ENCODE data around the gene TBC1D22B.
"Not testable (repeated sequence)": the region's sequence is repeated elsewhere in the genome, so short reads cannot be mapped to it uniquely, and the experiment has no call there.

The TBC1D22B gene

DNA sequence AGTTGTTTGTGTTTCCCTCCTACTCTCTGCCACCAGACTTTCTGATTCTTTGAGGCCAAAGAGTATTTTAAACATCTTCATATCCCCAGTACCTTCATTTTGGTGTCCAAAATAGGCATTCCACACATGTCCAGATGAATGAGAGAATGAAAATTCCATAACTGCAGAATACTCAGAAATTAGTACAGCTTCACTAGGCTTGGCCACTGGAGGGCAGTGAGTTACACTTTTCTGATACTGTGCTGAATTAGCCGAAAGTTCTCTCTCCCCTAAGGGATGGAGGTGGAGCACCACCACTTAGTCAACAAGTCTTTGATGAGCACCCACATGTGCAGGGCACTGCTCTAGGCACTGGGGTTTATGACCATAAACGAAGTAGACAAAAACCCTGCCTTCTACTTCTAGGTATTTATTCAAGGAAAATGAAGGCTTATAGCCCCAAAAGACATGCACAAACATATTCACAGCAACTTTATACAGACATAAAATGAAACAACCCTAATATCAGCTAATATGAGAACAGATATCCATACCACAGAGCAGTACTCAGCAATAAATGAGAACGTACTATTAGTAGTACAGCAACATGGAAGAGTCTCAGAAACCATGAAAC is 46.4 kb downstream of the TBC1D22B start:
- no peak for DNase-seq (ENCODE audit: low read depth)

DNA sequence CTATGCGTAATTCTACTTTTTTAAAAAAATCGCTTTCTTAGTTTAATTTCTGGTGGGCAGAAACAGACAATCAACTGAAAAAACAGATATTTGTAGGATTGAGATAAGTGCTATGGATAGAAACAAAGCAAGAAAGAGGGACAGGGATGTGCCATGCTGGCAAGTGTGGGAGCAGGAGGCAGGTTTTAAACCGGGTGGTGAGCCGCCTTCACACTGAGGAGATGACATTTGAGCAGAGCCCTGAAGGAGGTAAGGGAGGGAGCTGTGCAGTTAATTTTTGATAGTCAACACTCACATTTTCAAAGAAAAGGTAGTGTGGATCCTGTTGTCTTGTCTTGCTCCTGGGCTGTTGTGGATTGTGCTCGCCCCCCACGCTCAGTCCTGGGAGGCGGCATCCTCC is 47.2 kb downstream of the TBC1D22B start:
- DNase-seq (ENCODE audit: low read depth): no peak

DNA sequence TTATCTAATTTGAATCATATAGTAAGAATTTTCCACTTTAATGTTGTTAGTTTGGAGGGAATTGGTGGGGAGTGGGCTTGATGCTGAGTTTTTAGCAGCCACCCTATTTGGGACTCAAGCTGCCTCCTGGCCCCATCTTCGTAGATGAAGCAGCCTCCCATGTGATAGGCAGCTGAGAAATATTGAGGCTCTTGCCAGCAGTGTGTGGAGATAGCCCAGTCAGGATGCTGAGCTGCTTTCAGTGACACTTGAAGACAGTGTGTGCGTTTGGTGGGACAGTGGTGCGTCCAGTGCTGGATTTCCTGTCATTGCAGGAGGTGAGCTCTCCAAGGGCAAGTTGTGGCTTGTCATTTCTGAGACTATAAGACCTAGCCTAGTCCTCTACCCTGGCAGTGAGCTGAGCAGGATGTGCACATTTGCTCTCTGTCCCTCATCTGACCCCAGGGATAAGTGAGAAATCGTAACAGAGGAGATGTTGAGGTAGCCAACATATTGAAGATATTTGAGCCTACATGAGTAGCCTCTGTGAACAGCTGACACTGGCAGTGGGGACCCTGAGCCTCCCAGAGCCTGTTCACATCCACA is 48.4 kb downstream of the TBC1D22B start:
- DNase-seq (ENCODE audit: low read depth): no peak

DNA sequence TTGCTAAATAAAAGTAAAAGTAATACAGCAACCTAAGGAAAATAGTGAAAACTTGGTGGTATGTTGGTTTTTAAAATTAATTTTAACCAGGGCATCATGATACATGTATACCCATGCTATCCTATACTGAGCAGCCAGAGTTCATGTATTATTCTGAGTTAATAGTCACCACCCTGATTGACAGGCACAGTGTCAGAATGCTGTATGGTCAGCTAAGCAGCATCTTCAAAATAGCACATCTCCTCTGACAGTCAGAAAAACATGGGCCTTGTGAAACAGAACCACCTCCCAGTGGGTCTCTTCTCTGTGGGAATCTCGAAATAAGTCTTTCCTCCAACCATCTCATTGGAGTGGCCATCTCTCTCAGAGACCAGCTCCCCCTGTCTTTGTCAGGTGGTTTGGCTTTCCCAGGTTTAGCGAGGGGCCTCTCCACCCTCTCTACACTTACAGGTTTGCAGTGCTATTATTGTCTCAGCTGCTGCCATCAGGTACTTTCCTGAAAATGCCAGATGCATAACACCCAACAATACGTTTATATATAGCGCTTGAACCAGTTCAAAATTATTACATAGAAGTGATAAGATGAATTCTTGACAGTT is 49.2 kb downstream of the TBC1D22B start:
- DNase-seq (ENCODE audit: low read depth): no peak

DNA sequence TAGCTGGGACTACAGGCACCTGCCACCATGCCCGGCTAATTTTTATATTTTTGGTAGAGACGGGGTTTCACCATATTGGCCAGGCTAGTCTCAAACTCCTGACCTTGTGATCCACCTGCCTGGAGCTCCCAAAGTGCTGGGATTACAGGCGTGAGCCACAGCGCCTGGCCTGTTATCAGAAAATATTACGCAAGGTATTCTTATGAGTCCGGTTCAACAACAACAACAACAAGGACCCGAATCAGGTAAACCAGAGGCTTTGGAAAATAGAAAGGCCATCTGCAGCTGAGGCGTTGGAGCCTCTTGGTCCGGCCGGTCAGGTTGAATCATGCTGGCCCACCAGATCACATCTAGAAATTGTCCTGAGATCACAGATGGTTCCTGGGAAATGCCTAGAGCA is 49.9 kb downstream of the TBC1D22B start:
- not testable (repeated sequence) for DNase-seq (ENCODE audit: low read depth)

DNA sequence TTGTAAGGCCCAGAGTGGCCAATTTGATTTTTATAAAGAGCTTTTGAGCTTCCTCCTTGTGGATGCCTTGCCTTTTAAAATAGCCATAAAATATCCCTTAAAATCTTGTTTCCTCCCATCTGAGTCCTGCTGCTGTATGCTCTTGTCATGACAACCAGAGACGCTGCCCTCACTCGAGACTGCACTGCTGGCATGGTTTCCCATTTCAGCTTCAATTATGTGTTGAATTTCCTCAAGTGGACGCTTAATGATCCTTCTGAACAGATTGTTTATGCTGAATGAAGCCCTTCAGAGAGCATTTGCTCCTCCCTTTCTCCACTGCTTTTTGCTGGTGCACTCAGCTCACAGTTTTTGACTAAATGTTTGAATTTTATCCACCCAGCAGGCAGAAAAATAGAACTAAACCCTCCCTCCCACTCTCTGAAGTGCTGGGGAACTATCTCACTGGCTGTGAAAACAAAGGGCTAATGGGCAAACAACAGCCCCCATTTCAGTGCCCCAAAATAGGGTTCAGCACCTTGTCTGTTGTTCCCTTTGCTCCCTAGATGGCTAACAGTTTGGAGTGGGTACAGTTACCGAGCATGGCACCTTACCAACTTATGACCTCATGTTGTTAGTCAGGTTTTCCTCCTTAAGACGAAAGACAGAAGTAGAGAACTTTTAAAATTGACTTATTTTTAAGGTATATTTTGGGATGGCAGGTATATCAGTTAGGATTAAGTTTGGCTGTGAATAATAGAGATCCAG is 50.7 kb downstream of the TBC1D22B start:
- DNase-seq (ENCODE audit: low read depth): no peak

DNA sequence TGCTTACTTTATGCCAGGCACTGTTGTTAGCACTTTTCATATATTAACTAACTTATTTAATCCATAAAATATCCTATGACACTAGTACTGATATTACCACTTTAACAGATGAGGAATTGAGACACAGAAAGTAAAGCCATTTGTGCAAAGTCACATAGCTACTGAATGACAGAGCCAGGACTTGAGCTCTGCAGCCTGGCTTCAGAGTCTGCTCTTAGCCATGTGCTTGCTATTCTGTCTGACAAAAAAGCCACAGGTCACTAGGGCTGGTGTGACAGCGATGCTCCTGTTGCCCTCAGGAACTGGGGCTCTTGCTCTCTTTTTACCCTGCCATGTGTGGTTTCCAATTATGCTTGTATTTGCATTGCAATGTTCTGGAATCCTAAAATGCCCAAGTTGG is 51.5 kb downstream of the TBC1D22B start:
- DNase-seq (ENCODE audit: low read depth): no peak

DNA sequence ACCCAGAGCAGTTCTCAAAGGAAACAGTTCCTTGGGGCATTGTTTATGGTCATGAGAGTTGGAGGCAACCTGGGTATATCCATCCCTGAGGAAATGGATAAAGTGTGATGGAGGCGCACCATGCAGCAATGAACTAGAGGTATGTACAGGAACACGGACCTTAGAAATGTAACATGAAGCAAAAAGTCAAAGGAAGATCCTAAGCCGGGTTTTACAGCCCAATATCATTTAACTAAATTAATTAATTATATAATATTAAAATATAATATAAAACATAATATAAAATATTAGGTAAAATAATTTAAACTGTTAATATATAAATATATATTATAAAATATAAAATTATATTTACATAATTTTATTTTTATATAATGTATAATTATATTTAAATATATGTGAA is 52.1 kb downstream of the TBC1D22B start:
- no peak for DNase-seq (ENCODE audit: low read depth)

DNA sequence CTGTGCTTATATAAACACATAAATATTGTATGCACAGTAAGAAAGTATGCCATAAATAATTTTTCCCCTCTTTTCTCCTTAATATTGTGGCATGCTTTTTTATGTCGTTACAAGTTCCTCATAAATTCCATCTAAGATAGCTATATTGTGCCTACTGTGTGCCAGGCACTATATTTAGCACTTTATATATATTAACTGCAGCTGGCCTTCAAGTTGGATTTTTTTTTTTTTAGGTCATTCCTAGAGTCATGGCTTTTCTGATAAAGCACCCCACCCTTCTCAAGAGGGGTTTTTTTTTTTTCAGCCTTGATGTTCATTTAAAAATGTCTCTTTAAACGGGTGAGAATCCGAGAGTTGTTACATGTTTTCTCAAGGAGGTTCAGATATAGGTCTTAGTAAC is 53.4 kb downstream of the TBC1D22B start:
- DNase-seq (ENCODE audit: low read depth): no peak

DNA sequence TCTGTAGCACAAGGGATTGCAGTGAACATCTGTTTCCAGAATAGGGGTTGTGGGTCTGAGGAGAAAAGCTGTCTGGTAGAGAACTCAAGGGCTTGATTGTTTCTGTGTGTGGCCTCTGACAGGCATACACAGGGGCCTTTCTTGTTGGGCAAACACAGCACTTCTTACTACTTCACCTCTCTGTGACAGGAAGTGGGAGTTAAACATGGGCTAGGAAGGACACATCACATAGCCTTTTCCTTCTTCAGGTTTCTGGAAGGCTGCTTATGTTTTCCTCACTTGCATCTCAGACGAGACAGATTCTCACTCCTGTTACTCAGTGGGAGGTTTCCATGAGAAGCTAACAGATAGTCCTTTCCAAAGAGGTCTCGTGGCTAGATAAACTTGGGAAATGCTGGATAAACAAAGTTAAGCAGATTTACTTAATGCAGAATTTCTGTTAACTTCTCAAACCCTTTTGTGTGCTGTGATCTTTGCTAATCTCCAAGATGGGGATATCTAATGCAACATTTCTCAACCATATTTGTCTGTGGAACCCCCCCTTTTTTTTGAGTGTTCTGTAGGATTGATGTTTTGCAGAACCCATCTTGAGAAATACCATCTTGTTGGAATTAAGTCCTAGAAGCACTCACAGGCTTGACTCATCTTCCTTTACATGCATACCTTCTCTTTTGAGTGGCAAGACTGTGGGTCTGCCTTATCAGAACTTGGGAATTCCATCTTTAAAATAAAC is 54.3 kb downstream of the TBC1D22B start:
- no peak for DNase-seq (ENCODE audit: low read depth)

DNA sequence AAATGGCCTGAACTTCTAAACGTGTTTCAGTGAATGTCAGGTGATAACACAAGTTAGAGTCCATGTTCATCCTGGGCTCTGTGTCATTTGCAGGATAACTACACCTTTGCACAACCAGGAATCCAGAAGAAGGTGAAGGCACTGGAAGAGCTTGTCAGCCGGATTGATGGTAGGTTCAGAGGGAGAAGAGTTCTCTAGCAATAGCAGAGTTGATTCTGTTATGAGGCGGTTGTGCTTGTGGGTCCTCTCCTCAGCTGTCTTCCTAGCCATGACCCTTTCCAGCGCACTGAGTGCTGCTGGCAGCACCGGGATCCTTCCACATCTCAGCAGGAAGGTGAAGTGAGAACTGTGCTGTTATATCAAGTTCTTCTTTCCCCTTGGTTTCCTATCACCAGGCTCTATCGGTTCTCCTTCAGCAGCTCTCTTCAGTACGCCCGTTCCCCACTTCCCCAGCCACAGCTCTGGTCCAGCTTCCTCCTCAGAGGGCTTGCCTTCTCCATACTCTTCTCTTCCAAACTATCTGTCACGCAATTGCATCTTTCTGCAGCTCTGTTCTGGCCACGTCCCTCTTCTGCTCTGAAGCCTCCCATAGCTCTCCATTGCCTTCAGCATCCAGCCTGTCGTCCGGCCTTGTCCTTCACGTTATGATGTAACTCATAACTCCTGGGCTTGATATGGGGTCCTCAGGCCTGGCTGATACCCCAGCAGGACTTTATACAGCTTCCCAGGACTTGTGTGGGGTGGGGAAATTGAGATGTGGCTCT is 56.3 kb downstream of the TBC1D22B start:
- DNase-seq (ENCODE audit: low read depth): peak; percentile 74

DNA sequence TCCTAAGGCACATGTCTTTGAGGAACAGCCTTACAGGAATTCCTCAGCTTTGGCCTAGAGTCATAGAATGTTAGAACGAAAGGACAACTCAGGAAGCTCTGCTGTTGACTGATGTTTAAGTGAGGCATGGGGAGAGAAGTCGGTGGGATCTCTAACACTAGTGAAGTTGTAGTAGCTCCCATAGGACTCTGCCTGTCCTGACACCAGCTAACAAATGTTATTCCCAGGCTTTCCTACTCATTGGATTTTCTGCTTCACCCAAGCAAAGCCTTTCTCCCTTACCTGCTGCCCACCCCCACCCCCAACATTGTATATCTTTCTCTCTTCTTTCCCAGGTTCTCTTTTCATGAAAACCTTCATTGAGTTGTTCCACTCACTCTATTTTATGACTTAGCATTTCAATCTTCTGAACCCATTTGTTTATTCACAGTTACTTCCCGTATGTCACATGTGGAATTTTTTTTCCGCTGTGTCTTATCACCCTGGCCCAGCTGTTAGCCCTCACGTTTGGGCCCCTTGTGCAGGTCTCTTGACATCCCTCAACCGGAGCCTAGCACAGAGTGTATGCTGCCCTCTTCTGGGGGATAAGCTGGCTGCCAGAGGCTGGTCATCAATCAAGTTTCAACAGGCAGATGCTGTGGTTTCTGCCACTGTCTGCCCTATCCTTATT is 57.0 kb downstream of the TBC1D22B start:
- DNase-seq (ENCODE audit: low read depth): peak; percentile 97

DNA sequence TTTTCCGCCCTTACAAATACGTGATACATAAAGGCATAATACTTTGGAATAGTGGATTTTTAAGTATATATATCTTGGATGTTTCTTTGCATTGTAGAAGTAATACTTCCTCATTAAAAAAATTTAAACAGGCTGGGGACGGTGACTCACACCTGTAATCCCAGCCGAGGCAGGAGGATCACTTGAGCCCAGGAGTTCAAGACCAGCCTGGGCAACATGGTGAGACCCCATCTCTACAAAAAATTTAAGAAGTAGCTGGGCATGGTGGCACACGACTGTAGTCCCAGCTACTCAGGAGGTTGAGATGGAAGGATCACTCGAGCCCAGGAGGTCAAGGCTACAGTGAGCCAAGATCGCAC is 57.6 kb downstream of the TBC1D22B start:
- no peak for DNase-seq (ENCODE audit: low read depth)

DNA sequence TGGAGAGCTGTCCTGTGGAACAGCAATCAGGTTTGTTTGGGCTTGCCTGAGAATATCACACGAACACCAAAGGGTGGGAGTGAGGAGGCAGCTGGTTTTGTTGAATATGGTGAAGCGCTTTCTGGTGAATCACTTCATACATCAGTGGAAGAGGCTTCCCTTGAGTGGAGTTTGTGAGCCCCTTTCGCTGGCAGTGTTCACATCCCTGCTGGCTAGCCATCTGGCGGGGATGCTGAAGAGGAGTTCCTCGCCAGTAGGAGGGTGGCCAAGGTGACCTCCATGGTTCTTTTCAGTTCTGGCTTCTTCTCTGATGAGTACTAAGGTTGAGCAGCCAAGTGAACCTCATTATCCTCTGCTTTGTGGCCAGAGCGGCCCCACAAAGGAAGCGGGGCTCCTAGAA is 58.5 kb downstream of the TBC1D22B start:
- DNase-seq (ENCODE audit: low read depth): no peak

DNA sequence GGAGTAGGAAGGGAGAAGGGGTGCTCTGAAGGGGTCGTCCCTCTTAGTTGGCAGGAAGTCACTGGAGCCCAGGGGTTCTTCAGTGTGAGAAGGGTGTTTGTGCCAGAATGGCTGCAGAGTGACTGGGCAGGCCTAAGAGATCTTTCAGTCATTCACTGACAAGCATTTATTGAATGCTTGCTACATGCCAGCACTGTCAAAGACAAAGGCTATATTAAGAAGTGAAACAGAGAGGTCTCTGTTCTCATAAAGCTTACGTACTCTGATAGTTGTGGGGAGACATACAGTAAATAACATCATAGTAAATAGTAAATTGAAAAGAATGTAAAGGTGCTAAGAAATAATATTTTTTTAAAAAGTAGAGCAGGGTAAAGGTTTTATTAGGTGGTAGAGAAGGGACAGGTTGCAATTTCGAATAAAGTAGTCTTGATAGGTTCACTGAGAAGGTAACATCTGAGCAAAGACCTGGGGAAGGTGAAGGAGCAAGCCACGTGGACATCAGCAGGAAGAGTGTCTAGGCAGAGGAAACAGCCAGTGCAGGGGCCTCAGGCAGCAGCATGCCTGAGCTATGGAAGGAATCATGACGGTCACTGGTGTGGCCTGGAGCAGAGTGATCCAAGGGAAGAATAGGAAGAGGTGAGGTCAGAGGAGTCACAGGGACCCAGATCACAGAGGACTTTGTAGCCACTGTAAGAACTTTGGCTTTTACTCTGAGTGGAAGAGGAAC is 59.9 kb downstream of the TBC1D22B start:
- no peak for DNase-seq (ENCODE audit: low read depth)

DNA sequence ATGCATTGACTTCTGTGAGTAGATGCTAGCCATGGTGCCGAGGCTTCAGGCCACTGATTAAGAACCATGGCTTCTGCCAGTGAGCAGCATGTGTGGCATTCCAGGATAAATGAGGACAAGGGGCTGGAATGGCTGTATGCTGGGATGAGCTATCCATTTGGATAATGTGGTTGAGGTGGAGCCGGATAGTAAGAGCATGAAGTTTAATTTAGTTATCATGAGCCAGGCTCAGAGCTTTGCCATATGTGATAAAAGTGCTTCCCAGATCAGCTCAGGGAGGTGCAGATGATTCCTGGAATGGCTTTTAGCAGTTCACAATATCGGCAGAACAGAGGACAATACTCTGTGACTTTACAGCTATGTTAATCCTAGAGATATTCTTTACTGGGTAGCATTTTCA is 61.6 kb downstream of the TBC1D22B start:
- no peak for DNase-seq (ENCODE audit: low read depth)

DNA sequence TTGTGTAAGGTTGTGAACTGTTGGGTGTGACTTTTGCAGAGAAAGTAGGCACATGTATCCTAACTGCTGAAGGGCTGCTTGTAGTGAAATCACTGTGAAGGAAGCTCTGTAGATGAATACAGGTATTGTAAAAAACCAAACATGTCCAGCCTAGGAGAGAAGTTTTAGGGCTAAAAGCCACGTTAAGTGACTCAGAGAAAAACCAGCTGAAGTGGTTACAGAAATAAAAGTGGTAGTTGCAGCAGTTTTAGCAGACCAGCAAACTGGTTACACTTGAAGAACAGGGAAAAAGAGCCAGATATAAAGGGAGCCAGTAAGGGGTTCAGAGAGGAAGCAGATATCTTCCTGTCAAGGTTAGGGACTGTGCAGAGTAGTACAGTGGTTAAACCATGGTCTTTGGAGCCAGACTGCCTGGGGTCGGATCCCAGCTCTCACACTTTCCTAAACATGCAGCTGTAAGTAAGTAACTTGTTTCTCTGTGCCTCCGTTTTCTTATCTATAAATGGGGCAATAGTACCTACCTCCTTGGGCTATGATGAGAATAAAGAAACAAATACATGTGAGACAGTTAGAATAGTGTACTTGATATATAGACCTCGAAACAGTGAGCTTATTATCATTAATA is 62.4 kb downstream of the TBC1D22B start:
- no peak for DNase-seq (ENCODE audit: low read depth)

DNA sequence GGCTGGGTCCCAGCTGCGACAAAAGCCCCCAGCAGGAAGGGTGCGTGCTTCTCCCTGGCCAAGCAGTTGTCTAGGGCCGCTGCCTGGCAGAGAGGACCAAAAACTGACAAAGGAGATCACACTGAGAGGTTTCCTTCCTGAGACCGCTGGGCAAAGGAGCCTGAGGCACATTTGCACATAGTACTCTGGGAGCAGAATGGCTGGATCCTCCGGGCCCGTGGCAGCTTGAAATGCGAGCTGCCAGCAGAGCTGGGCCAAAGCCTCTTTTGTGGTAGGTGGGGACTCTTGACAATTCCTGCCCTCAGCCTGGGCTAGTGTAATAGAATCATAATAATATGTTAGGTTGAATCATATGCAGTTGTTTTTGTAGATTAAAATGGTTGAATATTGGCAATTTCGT is 63.1 kb downstream of the TBC1D22B start:
- no peak for DNase-seq (ENCODE audit: low read depth)

DNA sequence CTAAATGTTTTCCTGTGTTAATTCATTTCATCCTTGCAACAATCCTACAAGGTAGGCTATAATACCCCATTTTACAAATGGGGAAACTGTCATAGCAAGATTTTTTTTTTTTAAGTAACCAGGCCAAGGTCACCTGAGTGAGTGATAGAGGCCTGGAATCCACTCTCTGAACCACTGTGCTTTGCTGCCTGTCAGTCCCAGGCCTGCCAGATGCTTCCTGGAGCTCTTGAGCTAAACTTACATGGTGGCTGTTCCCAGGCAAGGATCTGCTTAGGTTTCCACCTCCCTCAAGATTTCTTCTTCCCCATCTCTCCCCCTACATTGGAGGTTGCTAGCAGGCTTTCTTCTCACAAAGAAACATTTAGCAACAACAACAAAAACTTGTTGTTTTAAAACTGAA is 63.5 kb downstream of the TBC1D22B start:
- DNase-seq (ENCODE audit: low read depth): no peak
